GM12892 (cell line): ENCODE results near the gene ATP10D.

Experiments
- POLR2A ChIP-seq: IDR thresholded peaks from 2 replicates; pipeline ENCODE4 v1.6.1; 2011; ENCODE audit warnings: low read depth, low read length, control low read depth
- POLR2AphosphoS5 ChIP-seq: IDR thresholded peaks from 2 replicates; pipeline ENCODE4 v1.6.1; 2011; ENCODE audit warnings: low read depth, low read length, control low read depth
- TAF1 ChIP-seq: IDR thresholded peaks from 2 replicates; pipeline ENCODE4 v1.6.1; 2011; ENCODE audit warnings: low read depth, mild to moderate bottlenecking, control low read depth, low read length, borderline replicate concordance

DNA sequence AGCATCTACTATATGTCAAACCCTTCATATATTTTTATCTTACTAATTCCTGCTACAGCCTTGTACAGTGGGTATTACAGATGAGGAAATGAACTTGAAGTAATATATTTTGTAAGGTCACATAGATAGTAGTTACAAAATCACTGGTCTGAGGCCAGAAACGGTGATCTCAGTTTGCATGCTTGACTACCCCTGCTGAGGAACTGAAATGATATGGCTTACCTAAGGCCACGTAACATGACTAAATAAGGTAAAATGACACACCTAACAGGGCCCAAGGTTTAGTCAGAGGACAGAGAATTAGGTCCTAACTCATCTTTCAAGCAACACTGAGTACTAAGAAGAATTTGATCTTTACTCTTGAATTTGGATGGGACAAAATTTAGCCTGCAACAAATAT is 20.1 kb upstream of the ATP10D start:
- TF ChIP-seq TAF1 (no peak), POLR2A (no peak), POLR2AphosphoS5 (no peak)
